GM12892 (cell line): Measurements from ENCODE around the gene MMP17.

Experiments
- POLR2AphosphoS5 ChIP-seq: IDR thresholded peaks from 2 replicates; pipeline ENCODE4 v1.6.1; 2011; ENCODE audit warnings: low read depth, low read length, control low read depth
- TAF1 ChIP-seq: IDR thresholded peaks from 2 replicates; pipeline ENCODE4 v1.6.1; 2011; ENCODE audit warnings: low read depth, mild to moderate bottlenecking, control low read depth, low read length, borderline replicate concordance

DNA sequence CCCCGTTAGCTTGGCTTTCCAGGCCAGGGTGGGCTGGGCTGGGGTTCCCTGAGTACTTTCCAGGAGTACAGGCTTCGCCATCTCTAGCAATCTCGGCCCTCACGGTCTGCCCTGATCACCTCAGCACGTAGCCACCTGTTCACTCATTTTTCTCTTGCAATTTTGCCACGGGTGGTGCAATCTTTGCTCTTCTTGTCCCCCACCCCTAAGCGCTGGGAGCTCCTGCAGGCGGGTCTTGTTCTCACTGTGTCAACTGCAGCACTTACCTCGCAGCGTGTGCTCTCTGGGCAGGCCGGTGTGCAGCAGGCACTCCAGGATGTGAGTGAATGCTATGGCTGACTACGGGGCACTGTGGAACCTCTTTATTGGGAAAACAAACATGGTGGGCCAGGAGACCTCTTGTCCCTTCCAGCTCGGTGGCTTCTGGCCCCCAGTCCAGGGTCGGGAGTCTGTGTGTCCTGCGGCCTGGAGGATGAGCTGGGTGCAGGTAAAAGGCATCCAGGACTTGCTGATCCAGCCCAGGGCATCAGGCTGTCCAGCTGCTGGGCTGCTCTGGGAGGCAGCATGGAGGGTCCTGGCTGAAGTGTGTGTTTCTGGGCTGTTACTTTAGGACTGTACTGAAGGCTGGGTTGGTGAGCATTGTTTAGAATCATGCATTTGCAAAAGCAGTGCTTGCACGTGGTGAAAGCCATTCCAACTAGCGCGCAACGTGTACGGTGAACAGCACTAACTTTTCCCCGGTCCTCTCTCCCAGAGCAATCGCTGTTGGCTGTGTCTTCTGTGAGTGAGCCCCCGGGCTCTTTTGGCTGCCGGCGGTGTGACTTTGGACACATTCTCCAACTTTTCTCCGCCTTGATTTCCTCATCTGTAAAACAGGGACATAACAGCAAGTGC lies 64.8 kb downstream of the MMP17 start:
- TF ChIP-seq TAF1 (no peak), POLR2AphosphoS5 (no peak)
